Dermis microvascular lymphatic vessel endothelial cell (primary cell): ENCODE measurements around the gene ABCA7. TPM values are rescaled to one million over a fixed set of nuclear protein-coding genes. Genes with fewer than 3 reads are reported as not detected.
"Not testable (repeated sequence)": the region's sequence is repeated elsewhere in the genome, so short reads cannot be mapped to it uniquely, and the experiment has no call there.

ENCODE experiments used
- DNase-seq, 2 donors: peaks; one replicate each; pipeline versions ENCODE4 v3.0.0 to v3.0.0-alpha.2; 2010; ENCODE audit warnings: low read depth in 2 of 2
- total RNA-seq: library from RNA; depleted of rRNA; stranded (reverse); fragments of >200 nt; gene quantifications from 2 replicates; pipeline ENCODE4 v1.2.1, GENCODE V29; 2014

ABCA7 gene
- total RNA-seq, 1 donor from 2014 or later, result 3.7 TPM

- DNase-seq, result no peak
Measured at GRCh38 chr19:1017115-1017905, 22.6 kb upstream of the ABCA7 start.

DNA sequence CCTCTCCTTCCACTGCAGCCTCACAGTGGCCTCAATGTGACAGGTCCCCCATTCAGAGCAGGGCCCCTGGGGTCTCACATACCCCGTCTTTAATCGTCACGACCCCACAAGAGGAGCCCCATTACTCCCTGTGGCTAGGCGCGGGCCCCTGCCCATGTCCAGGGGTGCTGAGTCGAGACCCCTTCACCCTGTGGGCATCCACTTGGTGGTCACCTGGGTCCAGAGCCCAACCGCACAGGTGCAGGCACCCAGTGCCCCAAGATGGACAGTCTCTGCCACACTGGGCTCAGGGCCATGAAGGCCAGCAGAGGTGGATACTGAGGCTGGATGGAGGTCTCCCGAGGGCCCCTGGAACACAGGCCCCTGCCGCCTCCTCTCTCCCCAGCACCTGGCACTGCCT is 22.0 kb upstream of the ABCA7 start:
- no peak for DNase-seq

DNA sequence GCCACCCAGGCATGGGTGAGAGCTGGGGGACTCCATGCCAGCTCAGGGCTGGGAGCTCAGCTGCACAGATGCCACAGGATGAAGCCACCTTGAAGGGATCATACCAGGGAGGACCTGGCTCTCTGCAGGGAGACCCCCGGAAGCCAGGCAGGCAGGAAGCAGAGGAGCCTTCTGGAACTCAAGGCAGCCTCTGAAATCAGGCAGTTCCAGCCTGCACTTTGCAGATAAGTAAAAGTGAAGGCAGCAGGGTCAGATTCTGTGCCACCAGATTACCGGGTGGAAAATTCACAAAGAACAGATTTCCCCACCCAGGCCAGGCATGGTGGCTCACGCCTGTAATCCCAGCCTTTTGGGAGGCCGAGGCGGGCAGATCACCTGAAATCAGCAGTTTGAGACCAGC is 21.5 kb upstream of the ABCA7 start:
- DNase-seq, result no peak

- no peak for DNase-seq
Measured at GRCh38 chr19:1018932-1019615, 20.8 kb upstream of the ABCA7 start.

GRCh38 chr19:1019616-1019961 is 20.3 kb upstream of the ABCA7 start:
- DNase-seq, result no peak

- DNase-seq, result peak in 1 of 2 donors; percentile 38
Measured at GRCh38 chr19:1019980-1020867, 19.7 kb upstream of the ABCA7 start.

DNA sequence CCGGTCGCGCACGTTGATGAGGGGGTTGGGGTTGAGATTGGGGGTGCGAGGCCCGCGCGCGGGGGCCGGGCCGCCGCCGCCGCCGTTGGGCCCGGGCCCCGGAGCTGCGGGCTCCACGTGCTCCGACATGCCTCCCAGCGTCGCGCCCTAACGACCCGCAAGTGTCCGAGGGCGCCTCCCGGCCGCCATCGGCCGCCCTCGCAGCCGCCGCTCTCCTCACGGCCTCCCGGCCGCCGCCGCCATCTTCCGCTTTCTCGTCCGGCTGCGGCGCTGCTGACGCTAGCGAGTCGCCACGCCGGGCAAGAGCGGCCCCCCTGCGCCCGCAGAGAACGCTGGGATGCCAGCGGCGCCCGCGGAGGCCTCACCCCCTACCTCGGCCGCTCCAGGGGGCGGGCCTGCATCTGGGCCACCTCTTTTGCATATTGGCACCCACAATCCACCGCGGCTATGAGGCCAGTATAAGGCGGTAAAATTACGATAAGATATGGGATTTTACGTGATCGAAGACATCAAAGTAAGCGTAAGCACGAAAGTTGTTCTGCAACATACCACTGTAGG is 19.0 kb upstream of the ABCA7 start, which contains the start of gene TMEM259:
TSS of gene TMEM259 (minus strand) at position 256 of the 558 bp plus-strand sequence. CDS start at position 129, 127 bp downstream.
- DNase-seq, result peak; percentile 92 to 97

- DNase-seq, result not testable (repeated sequence)
Measured at GRCh38 chr19:1023883-1024188, 16.1 kb upstream of the ABCA7 start.

- not testable (repeated sequence) for DNase-seq
Measured at GRCh38 chr19:1025080-1025479, 14.8 kb upstream of the ABCA7 start.

DNA sequence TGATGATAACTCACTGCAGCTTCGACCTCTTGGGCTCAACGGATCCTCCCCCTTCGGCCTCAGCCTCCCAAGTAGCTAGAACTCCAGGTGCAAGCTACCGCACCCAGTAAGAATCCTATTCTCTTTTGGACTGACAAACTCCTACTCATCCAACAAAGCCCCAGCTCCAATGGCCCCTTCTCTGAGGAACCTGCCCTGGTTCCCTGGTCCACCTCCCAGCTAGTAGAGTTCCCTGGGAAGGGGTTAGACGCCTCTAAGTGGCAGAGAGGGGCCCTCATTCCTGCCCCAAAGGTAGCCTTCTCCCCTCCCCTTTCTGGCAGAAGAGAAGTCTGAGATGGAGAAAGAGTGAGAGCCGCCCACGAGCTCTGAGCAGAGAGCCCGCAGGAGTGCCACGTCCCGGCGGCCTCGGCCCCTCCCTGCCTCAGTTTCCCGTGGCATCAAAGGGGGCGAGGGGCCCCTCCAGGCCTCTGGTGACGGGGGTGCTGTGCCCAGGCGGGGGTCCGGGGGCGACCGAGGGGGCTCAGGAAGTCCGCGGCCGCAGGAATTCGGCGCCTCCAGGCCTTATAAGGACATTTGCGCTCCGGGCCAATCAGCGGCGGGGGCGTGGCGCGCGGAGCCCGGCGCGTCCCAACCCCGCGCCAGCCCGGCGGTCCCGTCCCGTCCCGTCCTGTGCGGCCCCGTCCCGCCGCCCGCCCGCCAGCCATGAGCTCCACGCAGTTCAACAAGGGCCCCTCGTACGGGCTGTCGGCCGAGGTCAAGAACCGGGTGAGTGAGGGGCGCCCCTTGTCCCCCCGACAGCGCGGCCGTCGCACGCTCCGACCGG is 13.7 kb upstream of the ABCA7 start, which contains the start of gene CNN2:
TSS of gene CNN2 (plus strand) at position 649 of the 823 bp plus-strand sequence. CDS start at position 703, 54 bp downstream.
- peak in 1 of 2 donors; percentile 83 for DNase-seq

DNA sequence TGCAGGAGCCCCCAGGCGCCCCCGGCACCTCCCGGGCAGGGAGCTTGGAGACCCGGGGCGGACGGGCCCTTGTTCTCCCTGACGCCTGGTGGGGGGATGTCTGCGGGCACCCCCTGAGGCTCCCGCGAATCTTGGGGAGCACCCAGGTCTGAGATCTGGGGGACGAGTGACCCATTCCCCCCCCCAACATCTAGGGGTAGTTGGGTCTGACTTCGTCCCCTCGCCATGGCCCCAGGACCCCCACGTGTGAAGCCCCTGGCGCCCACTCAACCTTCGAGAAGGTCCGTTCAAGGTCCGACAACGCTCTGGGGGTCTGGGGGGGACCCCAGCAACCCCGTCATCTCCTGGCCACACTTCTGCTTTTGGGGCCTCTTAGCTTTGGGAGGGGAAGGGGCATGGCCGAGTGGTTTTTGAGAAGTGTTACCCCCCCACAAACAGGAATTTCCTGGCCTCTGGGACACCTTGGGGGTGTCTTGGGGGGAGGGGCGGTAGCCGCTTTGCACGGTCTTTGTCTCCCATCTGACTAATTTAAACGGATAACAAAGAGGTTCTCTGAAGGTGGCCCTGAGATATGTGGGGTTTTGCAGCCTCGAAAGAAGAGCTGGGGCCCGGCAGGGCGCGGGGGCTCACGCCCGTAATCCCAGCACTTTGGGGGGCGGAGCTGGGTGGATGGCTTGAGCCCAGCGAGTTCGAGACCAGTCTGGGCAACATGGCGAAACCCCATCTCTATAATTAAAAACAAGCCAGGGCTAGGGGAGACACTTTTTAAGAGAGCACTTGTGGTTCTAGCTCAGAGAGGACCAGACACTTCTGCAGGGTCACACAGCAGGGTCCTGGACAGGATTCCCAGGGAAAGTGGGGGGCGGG is 12.9 kb upstream of the ABCA7 start:
- DNase-seq, result no peak

DNA sequence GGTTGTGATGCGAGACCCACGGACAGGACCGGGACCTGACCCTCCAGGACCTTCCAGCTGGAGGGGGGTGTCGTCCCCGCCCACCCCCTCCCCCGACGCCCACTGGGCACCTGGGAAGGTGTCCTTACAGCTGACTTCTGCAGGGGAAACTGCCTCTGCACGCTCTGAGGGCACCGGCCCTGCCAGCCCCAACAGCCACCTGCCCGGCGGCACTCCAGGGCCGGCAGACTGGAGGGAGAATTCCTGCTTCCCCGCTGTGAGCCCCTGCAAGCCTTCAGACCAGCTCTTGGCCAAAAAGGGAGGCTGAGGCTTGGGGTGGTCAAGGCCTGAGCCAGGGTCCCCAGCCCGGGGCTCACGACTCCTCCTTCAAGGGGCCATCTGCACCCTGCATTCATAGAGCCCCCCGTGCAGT is 12.3 kb upstream of the ABCA7 start:
- no peak for DNase-seq

DNA sequence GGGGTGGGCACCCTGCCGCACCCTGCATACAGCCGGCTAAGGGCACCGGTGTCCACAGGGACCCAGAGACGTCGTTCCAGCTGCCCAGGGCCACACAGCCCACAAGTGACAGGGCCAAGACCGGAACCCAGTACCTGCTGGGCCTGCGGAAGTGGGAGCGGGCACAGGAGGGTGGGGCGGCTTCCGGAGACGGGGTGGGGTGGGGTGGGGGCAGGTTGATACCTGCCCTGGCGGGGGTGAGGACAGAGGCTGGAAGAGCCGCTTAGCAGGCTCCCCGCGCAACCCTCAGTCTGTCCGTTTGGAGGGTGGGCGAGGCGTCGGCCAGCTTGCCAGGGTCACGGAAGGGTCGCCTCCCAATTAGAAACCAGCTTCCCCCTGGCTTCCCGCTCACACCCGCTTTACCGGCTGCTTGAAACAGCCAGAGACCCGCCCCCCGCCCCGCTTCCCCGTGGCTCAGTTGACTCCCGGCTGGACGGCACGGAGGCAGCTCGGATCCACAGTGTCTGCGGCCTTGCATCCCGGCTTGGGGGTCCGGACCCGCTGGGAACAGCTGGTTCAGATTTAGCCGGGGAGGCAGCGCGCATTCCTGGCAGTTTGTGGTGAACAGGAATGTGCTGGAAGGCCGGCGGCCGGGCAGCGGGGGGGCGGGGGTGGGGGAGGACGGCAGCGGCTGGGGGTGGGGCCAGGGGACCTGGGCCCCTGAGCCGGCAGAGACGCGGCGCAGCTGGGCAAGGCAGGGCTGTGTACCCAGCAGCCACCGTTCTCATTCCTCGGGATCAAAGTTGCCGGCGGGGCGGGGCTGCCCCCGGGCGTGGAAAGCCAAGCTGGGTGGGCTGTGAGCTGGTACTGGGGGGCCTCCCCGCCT is 11.6 kb upstream of the ABCA7 start:
- peak in 1 of 2 donors; percentile 59 for DNase-seq

DNA sequence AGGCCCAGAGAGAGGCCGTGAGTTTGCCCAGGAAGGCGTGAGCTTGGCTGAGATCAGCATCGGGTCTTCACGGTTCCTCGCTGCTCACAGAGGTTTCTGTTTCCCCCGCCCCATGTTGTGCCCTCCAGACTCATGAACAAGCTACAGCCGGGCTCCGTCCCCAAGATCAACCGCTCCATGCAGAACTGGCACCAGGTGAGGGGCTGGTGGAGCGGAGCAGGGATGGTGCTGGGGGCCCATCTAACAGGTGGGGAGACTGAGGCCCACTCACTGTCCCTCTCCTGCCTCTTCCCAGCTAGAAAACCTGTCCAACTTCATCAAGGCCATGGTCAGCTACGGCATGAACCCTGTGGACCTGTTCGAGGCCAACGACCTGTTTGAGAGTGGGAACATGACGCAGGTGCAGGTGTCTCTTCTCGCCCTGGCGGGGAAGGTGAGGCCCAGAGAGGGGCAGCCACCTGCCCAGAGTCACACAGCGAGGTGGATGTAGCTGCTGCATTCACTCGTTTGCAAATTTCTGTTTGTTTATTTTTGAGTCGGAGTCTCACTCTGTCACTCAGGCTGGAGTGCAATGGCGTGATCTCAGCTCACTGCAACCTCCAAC is 7.5 kb upstream of the ABCA7 start:
- DNase-seq, result no peak

GRCh38 chr19:1035998-1036621 is 3.8 kb upstream of the ABCA7 start:
- DNase-seq, result no peak

GRCh38 chr19:1037621-1038064 is 2.3 kb upstream of the ABCA7 start:
- DNase-seq, result no peak

- DNase-seq, result no peak
Measured at GRCh38 chr19:1038978-1039645, 795 bp upstream of the ABCA7 start.
